Neutrophil (primary cell): ENCODE measurements around the gene NPAS3.

Source experiments
- H3K27ac ChIP-seq: fragments of 200-600 bp; sonication (generic); 2 replicates; pipeline ENCODE4 v1.5.1; 2016; ENCODE audit warnings: mild to moderate bottlenecking, moderate library complexity
- H3K27me3 ChIP-seq: fragments of 200-600 bp; sonication (generic); 2 replicates; pipeline ENCODE4 v1.6.0; 2016; ENCODE audit warnings: mild to moderate bottlenecking
- H3K36me3 ChIP-seq: fragments of 200-600 bp; sonication (generic); 2 replicates; pipeline ENCODE4 v1.5.1; 2017
- H3K4me1 ChIP-seq, 2 experiments: fragments of 200-600 bp in 1 of 2; sonication (generic) in 1 of 2; 1 replicate in 1 of 2; 2 replicates in 1 of 2; pipeline versions ENCODE4 v1.5.1 to v1.6.1; 2013 to 2016; ENCODE audit warnings: low read depth in 1 of 2, low read length in 1 of 2, mild to moderate bottlenecking in 1 of 2, moderate library complexity in 1 of 2; ENCODE audit not compliant: control insufficient read depth in 1 of 2, insufficient read depth in 1 of 2
- H3K4me3 ChIP-seq, 2 experiments: fragments of 200-600 bp in 1 of 2; sonication (generic) in 1 of 2; 1 replicate in 1 of 2; 2 replicates in 1 of 2; pipeline ENCODE4 v1.5.1; 2013 to 2016; ENCODE audit warnings: low read depth in 1 of 2, low read length in 1 of 2, mild to moderate bottlenecking in 1 of 2, moderate library complexity in 1 of 2
- H3K9me3 ChIP-seq: fragments of 200-600 bp; sonication (generic); 2 replicates; pipeline ENCODE4 v1.5.1; 2016
- TF ChIP-seq, protein P1 (sequence below): fragments of 200-600 bp; sonication (generic); IDR thresholded peaks from 2 replicates; pipeline ENCODE4 v1.5.1; 2016; ENCODE audit warnings: antibody characterized with exemption

Gene NPAS3

DNA sequence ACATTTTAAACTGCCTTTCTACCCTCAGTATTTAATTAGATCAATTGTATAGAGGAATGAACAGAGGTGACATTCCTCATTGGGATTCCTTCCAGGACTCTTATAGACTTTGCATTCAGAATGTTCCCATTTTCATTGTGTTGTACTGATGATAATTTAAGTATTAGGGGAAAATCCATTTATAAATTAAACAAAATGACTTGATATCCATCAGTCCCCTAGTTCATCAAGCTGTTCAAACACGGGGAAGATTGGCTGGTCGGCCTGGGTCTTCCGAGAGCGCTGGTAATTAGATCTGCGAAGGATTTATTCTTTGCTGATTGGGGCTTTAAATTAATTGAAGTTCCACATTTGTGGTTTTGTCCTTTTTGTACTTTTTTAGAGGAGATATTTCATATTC is 738.2 kb downstream of the NPAS3 start:
- no peaks in the 10 kb centered on the region for H3K9me3 ChIP-seq
- no peaks in the 10 kb centered on the region for H3K36me3 ChIP-seq
- H3K4me1 ChIP-seq, result no peaks in the 10 kb centered on the region
- TF ChIP-seq, protein P1, sequence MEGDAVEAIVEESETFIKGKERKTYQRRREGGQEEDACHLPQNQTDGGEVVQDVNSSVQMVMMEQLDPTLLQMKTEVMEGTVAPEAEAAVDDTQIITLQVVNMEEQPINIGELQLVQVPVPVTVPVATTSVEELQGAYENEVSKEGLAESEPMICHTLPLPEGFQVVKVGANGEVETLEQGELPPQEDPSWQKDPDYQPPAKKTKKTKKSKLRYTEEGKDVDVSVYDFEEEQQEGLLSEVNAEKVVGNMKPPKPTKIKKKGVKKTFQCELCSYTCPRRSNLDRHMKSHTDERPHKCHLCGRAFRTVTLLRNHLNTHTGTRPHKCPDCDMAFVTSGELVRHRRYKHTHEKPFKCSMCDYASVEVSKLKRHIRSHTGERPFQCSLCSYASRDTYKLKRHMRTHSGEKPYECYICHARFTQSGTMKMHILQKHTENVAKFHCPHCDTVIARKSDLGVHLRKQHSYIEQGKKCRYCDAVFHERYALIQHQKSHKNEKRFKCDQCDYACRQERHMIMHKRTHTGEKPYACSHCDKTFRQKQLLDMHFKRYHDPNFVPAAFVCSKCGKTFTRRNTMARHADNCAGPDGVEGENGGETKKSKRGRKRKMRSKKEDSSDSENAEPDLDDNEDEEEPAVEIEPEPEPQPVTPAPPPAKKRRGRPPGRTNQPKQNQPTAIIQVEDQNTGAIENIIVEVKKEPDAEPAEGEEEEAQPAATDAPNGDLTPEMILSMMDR, result no peak
- no peak overlapping the region for H3K4me3 ChIP-seq
- no peaks in the 10 kb centered on the region for H3K27me3 ChIP-seq
- H3K27ac ChIP-seq, result no peak overlapping the region

DNA sequence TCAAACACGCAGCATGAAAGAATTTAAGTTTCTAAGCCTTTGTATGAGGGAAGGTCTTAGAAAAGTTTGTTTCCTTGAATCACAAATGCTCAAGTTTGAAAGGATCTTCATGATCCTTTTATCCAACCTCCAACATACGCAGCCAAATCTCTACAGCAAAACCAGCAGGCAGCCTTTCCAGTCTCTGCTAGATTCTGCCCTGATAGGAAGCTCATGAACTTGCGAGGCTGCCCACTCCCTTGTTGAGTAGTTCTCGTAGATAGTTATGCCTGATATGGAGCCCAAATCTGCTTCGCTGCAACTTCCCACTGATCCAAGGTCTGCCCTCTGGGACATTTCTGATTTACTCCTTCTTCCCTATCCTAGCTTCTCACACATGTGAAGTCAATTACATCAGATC is 739.3 kb downstream of the NPAS3 start:
- TF ChIP-seq, protein P1, result no peak

DNA sequence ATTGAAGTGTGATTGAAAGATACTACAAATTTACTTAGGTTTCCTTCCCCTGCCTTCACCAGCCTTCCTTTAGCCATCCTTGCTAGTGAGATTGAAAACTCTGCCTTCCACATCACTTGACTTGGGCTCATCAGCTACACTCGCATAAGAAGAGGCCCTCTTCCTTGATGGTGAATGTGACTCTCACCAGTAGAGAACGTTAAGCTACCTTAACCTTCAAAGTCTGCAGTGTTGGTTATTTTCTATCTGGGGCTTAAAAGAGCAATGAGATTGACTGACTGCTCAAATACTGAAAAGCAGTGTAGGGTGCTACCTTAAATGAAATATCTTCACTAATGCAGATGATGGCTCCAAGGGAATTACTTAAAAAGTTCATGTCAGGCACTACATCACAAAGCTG is 740.3 kb downstream of the NPAS3 start:
- no peak overlapping the region for H3K27ac ChIP-seq
- H3K4me1 ChIP-seq, result no peaks in the 10 kb centered on the region
- no peaks in the 10 kb centered on the region for H3K36me3 ChIP-seq
- TF ChIP-seq, protein P1, result no peak
- H3K27me3 ChIP-seq, result no peaks in the 10 kb centered on the region
- no peaks in the 10 kb centered on the region for H3K9me3 ChIP-seq
- H3K4me3 ChIP-seq, result no peak overlapping the region

More for the DNA sequence above, 739.3 kb downstream of the NPAS3 start:
- Histone ChIP-seq H3K27ac (no peak overlapping the region), H3K9me3 (no peaks in the 10 kb centered on the region), H3K4me1 (no peaks in the 10 kb centered on the region), H3K27me3 (no peaks in the 10 kb centered on the region), H3K4me3 (no peak overlapping the region), H3K36me3 (no peaks in the 10 kb centered on the region)

DNA sequence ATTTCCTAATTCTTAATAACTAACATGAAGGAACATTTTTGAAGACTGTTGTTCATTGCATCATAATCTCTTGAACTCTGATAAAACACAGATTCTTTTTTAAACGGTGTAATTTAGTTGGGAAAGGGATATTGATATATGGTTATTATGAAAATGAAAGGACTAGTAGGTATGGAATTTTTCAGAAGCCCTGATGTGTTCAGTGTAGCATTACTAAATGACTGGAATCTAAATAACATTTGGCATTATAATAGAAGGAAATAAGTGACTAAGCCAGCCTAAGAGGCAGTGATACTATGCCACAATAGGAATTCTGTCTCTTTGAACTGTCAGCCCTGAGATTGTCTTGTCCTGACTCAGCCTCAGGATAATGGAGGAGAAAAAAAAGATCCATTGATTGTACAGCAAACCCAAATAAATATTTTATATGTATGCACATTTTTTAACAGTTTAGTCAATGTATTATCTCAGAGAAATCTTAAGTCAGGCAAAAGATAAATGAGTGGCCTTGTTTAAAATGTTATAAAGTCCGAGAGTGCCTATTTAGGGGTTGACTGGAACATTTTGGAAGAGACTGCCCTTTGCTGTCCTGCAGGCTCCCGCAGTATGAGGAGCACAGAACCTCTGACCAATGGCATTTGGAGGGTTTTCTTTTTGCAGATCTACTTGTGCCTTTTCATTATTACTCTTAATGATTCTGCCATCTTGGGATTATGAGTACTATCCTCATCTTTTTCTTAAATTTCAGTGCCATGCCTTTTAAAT is 741.0 kb downstream of the NPAS3 start:
- Histone ChIP-seq H3K36me3 (no peaks in the 10 kb centered on the region), H3K4me3 (no peak overlapping the region), H3K9me3 (no peaks in the 10 kb centered on the region), H3K27me3 (no peaks in the 10 kb centered on the region), H3K27ac (no peak overlapping the region), H3K4me1 (no peaks in the 10 kb centered on the region)
- TF ChIP-seq, protein P1, result no peak

DNA sequence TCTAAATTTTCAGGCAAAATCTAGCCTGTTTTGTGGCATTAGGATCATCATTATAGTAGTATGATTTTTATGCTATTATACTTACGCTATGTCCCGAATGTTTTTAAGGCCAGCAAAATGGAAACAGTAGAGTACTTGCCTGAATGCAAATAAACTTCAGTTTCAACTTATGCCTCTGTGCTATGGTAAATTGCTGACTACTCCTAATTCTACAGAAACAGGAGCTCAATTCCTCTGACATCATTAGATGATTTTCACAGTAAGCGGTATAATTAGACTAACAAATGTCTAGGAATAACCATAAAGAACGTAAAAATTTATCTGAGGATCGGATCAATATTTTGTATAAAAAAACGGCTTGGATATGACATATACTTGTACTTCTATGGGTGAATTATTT is 742.2 kb downstream of the NPAS3 start:
- TF ChIP-seq, protein P1, result no peak
- H3K27me3 ChIP-seq, result no peaks in the 10 kb centered on the region
- H3K9me3 ChIP-seq, result no peaks in the 10 kb centered on the region
- H3K4me3 ChIP-seq, result no peak overlapping the region
- no peaks in the 10 kb centered on the region for H3K36me3 ChIP-seq
- no peak overlapping the region for H3K27ac ChIP-seq
- H3K4me1 ChIP-seq, result no peaks in the 10 kb centered on the region
